Fibroblast of lung (primary cell): ENCODE data around the gene LRSAM1. TPM values are rescaled to one million over a fixed set of nuclear protein-coding genes. Genes with fewer than 3 reads are reported as not detected.

ENCODE experiments used
- DNase-seq, 2 donors: peaks; one replicate each; pipeline versions ENCODE4 v3.0.0 to v3.0.0-alpha.2; 2010; ENCODE audit warnings: low read depth in 2 of 2
- H2AFZ ChIP-seq: 2 replicates; pipeline ENCODE4 v1.5.1; 2012; ENCODE audit warnings: low read length, control low read depth, inconsistent platforms
- H3K27ac ChIP-seq: 2 replicates; pipeline ENCODE4 v1.5.1; 2011; ENCODE audit warnings: low read length, control low read depth; ENCODE audit not compliant: insufficient read depth
- H3K27me3 ChIP-seq: 2 replicates; pipeline ENCODE4 v1.5.1; 2011; ENCODE audit warnings: mild to moderate bottlenecking, low read length; ENCODE audit not compliant: control insufficient read depth, insufficient read depth
- H3K36me3 ChIP-seq: 2 replicates; pipeline ENCODE4 v1.5.1; 2011; ENCODE audit warnings: low read length; ENCODE audit not compliant: control insufficient read depth, insufficient read depth
- H3K4me1 ChIP-seq: 2 replicates; pipeline ENCODE4 v1.5.1; 2011; ENCODE audit warnings: low read length; ENCODE audit not compliant: control insufficient read depth, insufficient read depth; ENCODE audit errors: extremely low read depth
- H3K4me2 ChIP-seq: 2 replicates; pipeline ENCODE4 v1.5.1; 2011; ENCODE audit warnings: low read length, control low read depth; ENCODE audit not compliant: insufficient read depth; ENCODE audit errors: extremely low read depth
- H3K4me3 ChIP-seq, 4 experiments: fragments of 200-600 bp in 1 of 4; sonication (generic) in 1 of 4; replicated peaks in 1 of 4; 2 replicates each; pipeline ENCODE4 v1.5.1; 2011 to 2016; ENCODE audit warnings: low read length in 4 of 4, low read depth in 3 of 4, mild to moderate bottlenecking in 3 of 4, control low read depth in 2 of 4, inconsistent platforms in 1 of 4, mixed read lengths in 1 of 4; ENCODE audit not compliant: insufficient read depth in 1 of 4; ENCODE audit errors: control extremely low read depth in 1 of 4
- H3K79me2 ChIP-seq: 2 replicates; pipeline ENCODE4 v1.5.1; 2012; ENCODE audit warnings: mild to moderate bottlenecking, low read length, inconsistent platforms; ENCODE audit not compliant: control insufficient read depth, insufficient read depth
- H3K9ac ChIP-seq: 2 replicates; pipeline ENCODE4 v1.5.1; 2011; ENCODE audit warnings: mild to moderate bottlenecking, low read length, control low read depth; ENCODE audit not compliant: insufficient read depth
- H3K9me3 ChIP-seq: 2 replicates; pipeline ENCODE4 v1.5.1; 2012; ENCODE audit warnings: low read depth, low read length; ENCODE audit not compliant: control insufficient read depth, insufficient read depth
- H4K20me1 ChIP-seq: 2 replicates; pipeline ENCODE4 v1.5.1; 2011; ENCODE audit warnings: low read length; ENCODE audit not compliant: control insufficient read depth, insufficient read depth; ENCODE audit errors: extremely low read depth
- EZH2 ChIP-seq: IDR thresholded peaks from 2 replicates; pipeline ENCODE4 v1.5.1; 2012; ENCODE audit warnings: low read length, control low read depth, mild to moderate bottlenecking; ENCODE audit errors: missing control alignments
- polyA plus RNA-seq, 2 donors: library from polyadenylated mRNA; depleted of rRNA in 1 of 2; stranded (reverse) in 1 of 2; unstranded in 1 of 2; fragments of >200 nt; gene quantifications; 2 replicates each; pipeline ENCODE4 v1.2.1, GENCODE V29; 2011 to 2012; ENCODE audit warnings: missing spikeins in 1 of 2
- total RNA-seq: library from RNA; depleted of rRNA; stranded (reverse); fragments of >200 nt; gene quantifications from 2 replicates; pipeline ENCODE4 v1.2.1, GENCODE V29; 2014
- TF ChIP-seq, protein P1 (sequence below), 2 donors: IDR thresholded peaks in 1 of 2; conservative IDR thresholded peaks in 1 of 2; 1 replicate in 1 of 2; 2 replicates in 1 of 2; pipeline ENCODE4 v1.5.1; 2011 to 2012; ENCODE audit warnings: low read length in 2 of 2, control low read depth in 1 of 2, inconsistent platforms in 1 of 2, low read depth in 1 of 2, mild to moderate bottlenecking in 1 of 2

Gene LRSAM1
- total and polyA plus RNA-seq, 2 donors (not counting 1 experiment from before 2014, with no cell fraction given), result 6.8 to 18.0 TPM

DNA sequence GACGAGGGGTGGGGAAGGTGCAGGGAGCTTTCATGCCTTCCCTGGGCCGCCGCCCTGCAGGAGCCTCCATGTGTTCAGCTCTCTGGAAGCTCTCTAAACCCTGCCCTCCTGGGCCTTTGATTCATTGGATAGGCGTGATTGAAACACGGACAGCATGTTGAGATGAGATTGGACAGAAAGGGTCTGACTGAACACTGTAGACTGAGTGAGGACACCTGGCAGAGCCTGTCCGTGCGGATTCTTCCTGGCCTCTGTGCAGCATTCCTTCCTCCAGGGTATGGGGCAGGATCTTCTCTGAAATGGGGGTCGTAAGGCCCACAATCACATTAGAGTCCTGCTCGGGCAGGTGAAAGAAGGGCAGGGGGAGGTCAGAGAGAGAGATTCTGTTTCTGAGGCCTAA is 12.9 kb upstream of the LRSAM1 start:
- Histone ChIP-seq H3K27me3 (no peaks in the 10 kb centered on the region), H3K9me3 (no peaks in the 10 kb centered on the region), H3K79me2 (no peaks in the 10 kb centered on the region), H4K20me1 (no peaks in the 10 kb centered on the region), H3K4me3 (no peak overlapping the region), H3K27ac (no peak overlapping the region), H3K36me3 (peaks cover 29% of the 10 kb centered on the region), H3K9ac (no peak overlapping the region), H3K4me2 (no peak overlapping the region), H2AFZ (no peak overlapping the region), H3K4me1 (no peaks in the 10 kb centered on the region)
- TF ChIP-seq EZH2, result no peak
- TF ChIP-seq, protein P1, sequence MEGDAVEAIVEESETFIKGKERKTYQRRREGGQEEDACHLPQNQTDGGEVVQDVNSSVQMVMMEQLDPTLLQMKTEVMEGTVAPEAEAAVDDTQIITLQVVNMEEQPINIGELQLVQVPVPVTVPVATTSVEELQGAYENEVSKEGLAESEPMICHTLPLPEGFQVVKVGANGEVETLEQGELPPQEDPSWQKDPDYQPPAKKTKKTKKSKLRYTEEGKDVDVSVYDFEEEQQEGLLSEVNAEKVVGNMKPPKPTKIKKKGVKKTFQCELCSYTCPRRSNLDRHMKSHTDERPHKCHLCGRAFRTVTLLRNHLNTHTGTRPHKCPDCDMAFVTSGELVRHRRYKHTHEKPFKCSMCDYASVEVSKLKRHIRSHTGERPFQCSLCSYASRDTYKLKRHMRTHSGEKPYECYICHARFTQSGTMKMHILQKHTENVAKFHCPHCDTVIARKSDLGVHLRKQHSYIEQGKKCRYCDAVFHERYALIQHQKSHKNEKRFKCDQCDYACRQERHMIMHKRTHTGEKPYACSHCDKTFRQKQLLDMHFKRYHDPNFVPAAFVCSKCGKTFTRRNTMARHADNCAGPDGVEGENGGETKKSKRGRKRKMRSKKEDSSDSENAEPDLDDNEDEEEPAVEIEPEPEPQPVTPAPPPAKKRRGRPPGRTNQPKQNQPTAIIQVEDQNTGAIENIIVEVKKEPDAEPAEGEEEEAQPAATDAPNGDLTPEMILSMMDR (conservative IDR thresholded peaks at IDR 0.05 in 1 of 2, IDR thresholded peaks at IDR 0.05 in 1 of 2; ENCODE audit: low read depth in 1 of 2, low read length in 2 of 2), result no peak
- no peak for DNase-seq

DNA sequence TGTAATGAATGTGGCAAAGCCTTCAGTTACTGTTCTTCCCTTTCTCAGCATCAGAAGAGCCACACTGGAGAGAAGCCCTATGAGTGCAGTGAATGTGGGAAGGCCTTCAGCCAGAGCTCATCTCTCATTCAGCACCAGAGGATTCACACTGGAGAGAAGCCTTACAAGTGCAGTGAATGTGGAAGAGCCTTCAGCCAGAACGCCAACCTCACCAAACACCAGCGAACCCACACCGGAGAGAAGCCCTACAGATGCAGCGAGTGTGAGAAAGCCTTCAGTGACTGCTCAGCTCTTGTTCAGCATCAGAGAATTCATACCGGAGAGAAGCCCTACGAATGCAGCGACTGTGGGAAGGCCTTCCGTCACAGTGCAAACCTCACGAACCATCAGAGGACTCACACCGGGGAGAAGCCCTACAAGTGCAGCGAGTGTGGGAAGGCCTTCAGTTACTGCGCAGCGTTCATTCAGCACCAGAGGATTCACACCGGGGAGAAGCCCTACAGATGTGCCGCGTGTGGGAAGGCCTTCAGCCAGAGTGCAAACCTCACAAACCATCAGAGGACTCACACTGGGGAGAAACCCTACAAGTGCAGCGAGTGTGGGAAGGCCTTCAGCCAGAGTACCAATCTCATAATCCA is 6.9 kb upstream of the LRSAM1 start:
- H3K36me3 ChIP-seq, result peaks cover 39% of the 10 kb centered on the region
- H3K4me1 ChIP-seq, result peaks cover 2% of the 10 kb centered on the region
- H3K9ac ChIP-seq, result no peak overlapping the region
- no peak overlapping the region for H3K4me2 ChIP-seq
- peaks cover 14% of the 10 kb centered on the region for H3K79me2 ChIP-seq
- H3K9me3 ChIP-seq, result peaks cover 4% of the 10 kb centered on the region
- H3K4me3 ChIP-seq, result no peak overlapping the region
- no peak for TF ChIP-seq EZH2
- TF ChIP-seq, protein P1 (conservative IDR thresholded peaks at IDR 0.05 in 1 of 2, IDR thresholded peaks at IDR 0.05 in 1 of 2; ENCODE audit: low read depth in 1 of 2, low read length in 2 of 2), result no peak
- no peaks in the 10 kb centered on the region for H4K20me1 ChIP-seq
- no peak overlapping the region for H2AFZ ChIP-seq
- no peak for DNase-seq
- H3K27me3 ChIP-seq, result no peaks in the 10 kb centered on the region
- H3K27ac ChIP-seq, result no peak overlapping the region

DNA sequence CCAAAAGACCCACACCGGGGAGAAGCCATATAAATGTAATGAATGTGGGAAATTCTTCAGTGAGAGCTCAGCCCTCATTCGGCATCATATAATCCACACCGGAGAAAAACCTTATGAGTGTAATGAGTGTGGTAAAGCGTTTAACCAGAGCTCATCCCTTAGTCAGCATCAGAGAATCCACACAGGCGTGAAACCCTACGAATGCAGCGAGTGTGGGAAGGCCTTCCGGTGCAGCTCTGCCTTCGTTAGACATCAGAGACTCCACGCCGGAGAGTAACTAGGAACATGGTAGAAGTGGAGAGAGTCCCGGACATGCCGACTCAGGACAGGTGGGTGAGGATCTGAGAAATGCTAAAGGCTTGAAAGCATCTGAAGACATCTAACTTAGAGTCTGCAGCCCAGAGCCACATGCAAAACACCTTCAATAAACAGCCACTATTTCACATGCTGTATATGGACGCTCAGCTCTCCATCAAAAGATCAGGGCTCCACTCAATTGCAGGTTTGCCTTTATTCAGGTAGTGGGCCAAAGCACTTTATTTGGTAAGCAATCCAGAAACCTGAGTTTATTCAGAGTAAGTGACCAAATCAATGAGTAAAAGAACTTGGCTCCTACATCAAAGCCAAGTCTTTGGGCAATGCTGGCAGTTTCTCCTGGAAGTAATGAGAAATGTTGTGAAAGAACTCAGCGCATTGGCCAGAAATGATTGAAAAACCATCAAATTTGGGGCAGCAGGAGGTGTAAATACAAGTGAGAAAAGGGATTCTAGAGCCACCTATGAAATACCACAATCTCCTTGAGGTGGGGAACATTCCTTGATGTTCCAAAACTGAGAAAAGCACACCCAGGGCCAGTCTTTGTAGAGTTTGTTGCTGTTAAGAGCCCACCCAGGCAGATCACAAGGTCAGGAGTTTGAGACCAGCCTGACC is 6.1 kb upstream of the LRSAM1 start:
- no peak overlapping the region for H3K4me3 ChIP-seq
- H3K27ac ChIP-seq, result no peak overlapping the region
- H3K9me3 ChIP-seq, result peaks cover 4% of the 10 kb centered on the region
- no peaks in the 10 kb centered on the region for H3K27me3 ChIP-seq
- H3K9ac ChIP-seq, result no peak overlapping the region
- H3K4me1 ChIP-seq, result peaks cover 2% of the 10 kb centered on the region
- DNase-seq, result peak; percentile 42 to 49
- H3K36me3 ChIP-seq, result peaks cover 40% of the 10 kb centered on the region
- H3K4me2 ChIP-seq, result no peak overlapping the region
- TF ChIP-seq, protein P1 (conservative IDR thresholded peaks at IDR 0.05 in 1 of 2, IDR thresholded peaks at IDR 0.05 in 1 of 2; ENCODE audit: low read depth in 1 of 2, low read length in 2 of 2), result no peak
- TF ChIP-seq EZH2, result no peak
- no peak overlapping the region for H2AFZ ChIP-seq
- H3K79me2 ChIP-seq, result peaks cover 22% of the 10 kb centered on the region
- H4K20me1 ChIP-seq, result peaks cover 3% of the 10 kb centered on the region
